Neutrophil (primary cell): Measurements from ENCODE around the gene MBD6.
A peak's percentile ranks its signal among the peaks of the same experiment; 100 is the strongest.

ENCODE experiments used
- H3K27ac ChIP-seq: fragments of 200-600 bp; sonication (generic); 2 replicates; pipeline ENCODE4 v1.5.1; 2016; ENCODE audit warnings: mild to moderate bottlenecking, moderate library complexity
- H3K27me3 ChIP-seq: fragments of 200-600 bp; sonication (generic); 2 replicates; pipeline ENCODE4 v1.6.0; 2016; ENCODE audit warnings: mild to moderate bottlenecking
- H3K36me3 ChIP-seq: fragments of 200-600 bp; sonication (generic); 2 replicates; pipeline ENCODE4 v1.5.1; 2017
- H3K4me1 ChIP-seq, 2 experiments: fragments of 200-600 bp in 1 of 2; sonication (generic) in 1 of 2; 1 replicate in 1 of 2; 2 replicates in 1 of 2; pipeline versions ENCODE4 v1.5.1 to v1.6.1; 2013 to 2016; ENCODE audit warnings: low read depth in 1 of 2, low read length in 1 of 2, mild to moderate bottlenecking in 1 of 2, moderate library complexity in 1 of 2; ENCODE audit not compliant: control insufficient read depth in 1 of 2, insufficient read depth in 1 of 2
- H3K4me3 ChIP-seq, 2 experiments: fragments of 200-600 bp in 1 of 2; sonication (generic) in 1 of 2; 1 replicate in 1 of 2; 2 replicates in 1 of 2; pipeline ENCODE4 v1.5.1; 2013 to 2016; ENCODE audit warnings: low read depth in 1 of 2, low read length in 1 of 2, mild to moderate bottlenecking in 1 of 2, moderate library complexity in 1 of 2
- H3K9me3 ChIP-seq: fragments of 200-600 bp; sonication (generic); 2 replicates; pipeline ENCODE4 v1.5.1; 2016
- TF ChIP-seq, protein P1 (sequence below): fragments of 200-600 bp; sonication (generic); IDR thresholded peaks from 2 replicates; pipeline ENCODE4 v1.5.1; 2016; ENCODE audit warnings: antibody characterized with exemption

MBD6 gene

GRCh38 chr12:57533108-57533507 lies 10.5 kb downstream of the MBD6 start:
- Histone ChIP-seq H3K4me1 (no peaks in the 10 kb centered on the region), H3K27me3 (no peaks in the 10 kb centered on the region), H3K27ac (peak overlapping the region; percentile 13), H3K9me3 (no peaks in the 10 kb centered on the region), H3K36me3 (peaks cover 93% of the 10 kb centered on the region), H3K4me3 (no peak overlapping the region)
- TF ChIP-seq, protein P1, sequence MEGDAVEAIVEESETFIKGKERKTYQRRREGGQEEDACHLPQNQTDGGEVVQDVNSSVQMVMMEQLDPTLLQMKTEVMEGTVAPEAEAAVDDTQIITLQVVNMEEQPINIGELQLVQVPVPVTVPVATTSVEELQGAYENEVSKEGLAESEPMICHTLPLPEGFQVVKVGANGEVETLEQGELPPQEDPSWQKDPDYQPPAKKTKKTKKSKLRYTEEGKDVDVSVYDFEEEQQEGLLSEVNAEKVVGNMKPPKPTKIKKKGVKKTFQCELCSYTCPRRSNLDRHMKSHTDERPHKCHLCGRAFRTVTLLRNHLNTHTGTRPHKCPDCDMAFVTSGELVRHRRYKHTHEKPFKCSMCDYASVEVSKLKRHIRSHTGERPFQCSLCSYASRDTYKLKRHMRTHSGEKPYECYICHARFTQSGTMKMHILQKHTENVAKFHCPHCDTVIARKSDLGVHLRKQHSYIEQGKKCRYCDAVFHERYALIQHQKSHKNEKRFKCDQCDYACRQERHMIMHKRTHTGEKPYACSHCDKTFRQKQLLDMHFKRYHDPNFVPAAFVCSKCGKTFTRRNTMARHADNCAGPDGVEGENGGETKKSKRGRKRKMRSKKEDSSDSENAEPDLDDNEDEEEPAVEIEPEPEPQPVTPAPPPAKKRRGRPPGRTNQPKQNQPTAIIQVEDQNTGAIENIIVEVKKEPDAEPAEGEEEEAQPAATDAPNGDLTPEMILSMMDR, result no peak

- TF ChIP-seq, protein P1, result no peak
- Histone ChIP-seq H3K27me3 (no peaks in the 10 kb centered on the region), H3K36me3 (peaks cover 93% of the 10 kb centered on the region)
Measured at GRCh38 chr12:57534250-57534649, 11.6 kb downstream of the MBD6 start.

DNA sequence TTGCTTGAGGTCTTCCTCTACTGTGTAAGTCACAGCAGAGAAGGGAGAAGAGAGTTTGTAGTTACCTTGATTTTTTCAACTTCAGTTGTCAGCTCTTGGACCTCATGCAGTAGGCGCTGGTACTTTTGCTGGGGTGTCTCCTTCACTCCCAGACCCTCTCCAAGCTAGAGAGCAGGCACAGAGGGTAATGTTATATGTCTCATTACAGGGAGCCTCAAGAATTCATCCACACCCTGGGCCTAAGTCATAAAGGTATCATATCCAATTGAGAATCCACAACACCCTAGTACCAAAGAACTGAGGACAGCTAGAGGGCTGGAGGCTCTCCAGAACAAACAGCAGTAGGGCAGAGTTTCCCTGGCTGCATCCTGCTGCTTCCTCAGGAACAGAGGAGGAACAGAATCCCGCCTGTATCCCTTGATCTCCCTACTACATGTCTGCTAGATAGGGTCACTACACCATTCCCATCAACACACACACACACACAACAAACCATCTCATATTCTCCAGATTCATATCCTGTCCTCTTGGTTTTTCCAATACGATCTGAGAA lies 12.4 kb downstream of the MBD6 start:
- H3K36me3 ChIP-seq, result peaks cover 93% of the 10 kb centered on the region
- no peaks in the 10 kb centered on the region for H3K9me3 ChIP-seq
- TF ChIP-seq, protein P1, result no peak
- H3K27me3 ChIP-seq, result no peaks in the 10 kb centered on the region
- H3K4me3 ChIP-seq, result no peak overlapping the region
- no peak overlapping the region for H3K27ac ChIP-seq
- no peaks in the 10 kb centered on the region for H3K4me1 ChIP-seq

More at GRCh38 chr12:57534250-57534649, 11.6 kb downstream of the MBD6 start:
- Histone ChIP-seq H3K4me1 (no peaks in the 10 kb centered on the region), H3K4me3 (no peak overlapping the region), H3K27ac (no peak overlapping the region), H3K9me3 (no peaks in the 10 kb centered on the region)

- Histone ChIP-seq H3K36me3 (peaks cover 91% of the 10 kb centered on the region), H3K4me1 (no peaks in the 10 kb centered on the region), H3K27ac (no peak overlapping the region), H3K4me3 (no peak overlapping the region), H3K27me3 (no peaks in the 10 kb centered on the region), H3K9me3 (no peaks in the 10 kb centered on the region)
- TF ChIP-seq, protein P1, result no peak
Measured at GRCh38 chr12:57535764-57536596, 13.4 kb downstream of the MBD6 start.

DNA sequence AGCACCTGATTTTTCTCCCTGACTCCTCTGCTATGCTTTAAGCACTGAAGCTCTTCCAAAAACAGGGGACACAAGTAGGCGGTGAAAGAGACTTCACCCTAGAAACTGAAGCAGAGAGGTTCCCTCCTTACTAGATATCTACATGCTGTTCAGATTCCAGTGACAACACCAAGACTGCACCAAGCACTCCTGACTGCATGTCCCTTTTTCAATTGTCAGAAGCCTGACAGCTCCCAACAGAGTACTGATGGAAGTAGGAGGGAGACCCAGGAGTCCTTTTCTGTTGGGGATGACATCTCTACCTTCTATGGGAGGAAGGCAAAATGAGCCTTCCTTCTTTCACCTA lies 13.9 kb downstream of the MBD6 start:
- H3K36me3 ChIP-seq, result peaks cover 91% of the 10 kb centered on the region
- TF ChIP-seq, protein P1, result no peak
- H3K27ac ChIP-seq, result no peak overlapping the region
- no peaks in the 10 kb centered on the region for H3K9me3 ChIP-seq
- no peak overlapping the region for H3K4me3 ChIP-seq
- no peaks in the 10 kb centered on the region for H3K27me3 ChIP-seq
- H3K4me1 ChIP-seq, result no peaks in the 10 kb centered on the region
